Activated naive CD4-positive, alpha-beta T cell treated with anti-CD3 and anti-CD28 coated beads, Interleukin-2, amount 50 U/mL, for 72 hours (primary cell): Measurements from ENCODE around the gene SLC38A7. TPM values are rescaled to one million over a fixed set of nuclear protein-coding genes. Genes with fewer than 3 reads are reported as not detected.
A peak's percentile ranks its signal among the peaks of the same experiment; 100 is the strongest.
"Not testable (repeated sequence)": the region's sequence is repeated elsewhere in the genome, so short reads cannot be mapped to it uniquely, and the experiment has no call there.

Experiments
- ATAC-seq, 2 donors: fragments of 150-1000 bp; cut with Tn5 transposase; 2 replicates each; pipeline ENCODE4 v1.10.0; 2021; ENCODE audit warnings: mild to moderate bottlenecking in 2 of 2, moderate library complexity in 2 of 2
- DNase-seq, 2 donors: peaks; one replicate each; pipeline ENCODE4 v3.0.0; 2021 to 2022; ENCODE audit warnings: low spot score in 2 of 2
- H3K27ac Mint-ChIP-seq, 2 donors: one replicate each; pipeline ENCODE4 v1.8.0; 2022; ENCODE audit warnings: mild to moderate bottlenecking in 2 of 2, mixed read lengths in 2 of 2
- H3K36me3 Mint-ChIP-seq, 2 donors: one replicate each; pipeline ENCODE4 v1.8.0; 2022; ENCODE audit warnings: mixed read lengths in 2 of 2
- H3K9me3 Mint-ChIP-seq, 2 donors: one replicate each; pipeline ENCODE4 v1.8.0; 2022; ENCODE audit warnings: mixed read lengths in 2 of 2
- total RNA-seq, 2 donors: library from RNA; stranded (reverse); gene quantifications; one replicate each; pipeline ENCODE4 v1.2.3, GENCODE V29; 2022

Gene SLC38A7
- total RNA-seq, 2 donors from 2014 or later, result 5.8 to 6.7 TPM

- ATAC-seq (no peak), DNase-seq (no peak)
- no peaks in the 10 kb centered on the region for H3K36me3 Mint-ChIP-seq
- no peak overlapping the region for H3K27ac Mint-ChIP-seq
- no peaks in the 10 kb centered on the region for H3K9me3 Mint-ChIP-seq
Observed at GRCh38 chr16:58649707-58650106, 34.9 kb downstream of the SLC38A7 start.

- DNase-seq (no peak), ATAC-seq (no peak)
- no peaks in the 10 kb centered on the region for H3K36me3 Mint-ChIP-seq
- no peaks in the 10 kb centered on the region for H3K9me3 Mint-ChIP-seq
- H3K27ac Mint-ChIP-seq, result no peak overlapping the region
Observed at GRCh38 chr16:58647107-58647506, 37.5 kb downstream of the SLC38A7 start.

GRCh38 chr16:58644765-58645487, 39.6 kb downstream of the SLC38A7 start:
- no peak for DNase-seq
- Mint-ChIP-seq H3K9me3 (no peaks in the 10 kb centered on the region), H3K27ac (no peak overlapping the region), H3K36me3 (no peaks in the 10 kb centered on the region)
- ATAC-seq, result no peak

- no peaks in the 10 kb centered on the region for H3K9me3 Mint-ChIP-seq
- H3K36me3 Mint-ChIP-seq, result no peaks in the 10 kb centered on the region
- no peak overlapping the region for H3K27ac Mint-ChIP-seq
- ATAC-seq, result no peak
- no peak for DNase-seq
Observed at GRCh38 chr16:58644108-58644507, 40.5 kb downstream of the SLC38A7 start.

- Mint-ChIP-seq H3K9me3 (no peaks in the 10 kb centered on the region), H3K27ac (no peak overlapping the region), H3K36me3 (no peaks in the 10 kb centered on the region)
- no peak for DNase-seq
- ATAC-seq, result no peak
Observed at GRCh38 chr16:58640949-58641348, 43.6 kb downstream of the SLC38A7 start.

GRCh38 chr16:58639836-58640235, 44.7 kb downstream of the SLC38A7 start:
- no peaks in the 10 kb centered on the region for H3K9me3 Mint-ChIP-seq
- DNase-seq, result no peak
- no peak overlapping the region for H3K27ac Mint-ChIP-seq
- ATAC-seq, result peak in 1 of 2 donors; percentile 62
- no peaks in the 10 kb centered on the region for H3K36me3 Mint-ChIP-seq

- no peak for ATAC-seq
- DNase-seq, result no peak
- no peaks in the 10 kb centered on the region for H3K36me3 Mint-ChIP-seq
- no peak overlapping the region for H3K27ac Mint-ChIP-seq
- no peaks in the 10 kb centered on the region for H3K9me3 Mint-ChIP-seq
Observed at GRCh38 chr16:58639230-58639629, 45.3 kb downstream of the SLC38A7 start.

GRCh38 chr16:58638148-58639036, 46.2 kb downstream of the SLC38A7 start:
- Mint-ChIP-seq H3K36me3 (no peaks in the 10 kb centered on the region), H3K27ac (no peak overlapping the region), H3K9me3 (no peaks in the 10 kb centered on the region)
- no peak for DNase-seq
- peak in 1 of 2 donors; percentile 33 for ATAC-seq

- not testable (repeated sequence) for H3K27ac Mint-ChIP-seq, H3K9me3 Mint-ChIP-seq, ATAC-seq, DNase-seq, H3K36me3 Mint-ChIP-seq
Observed at GRCh38 chr16:58637021-58637420, 47.5 kb downstream of the SLC38A7 start.

- ATAC-seq, result no peak
- no peak overlapping the region for H3K27ac Mint-ChIP-seq
- no peak for DNase-seq
- no peaks in the 10 kb centered on the region for H3K36me3 Mint-ChIP-seq
- no peaks in the 10 kb centered on the region for H3K9me3 Mint-ChIP-seq
Observed at GRCh38 chr16:58636466-58636865, 48.1 kb downstream of the SLC38A7 start.

GRCh38 chr16:58635502-58635901, 49.1 kb downstream of the SLC38A7 start:
- H3K27ac Mint-ChIP-seq, result peak overlapping the region in 1 of 2 donors; percentile 19
- H3K36me3 Mint-ChIP-seq, result peaks cover 0 to 3% of the 10 kb centered on the region in 2 donors
- no peak for ATAC-seq
- H3K9me3 Mint-ChIP-seq, result no peaks in the 10 kb centered on the region
- no peak for DNase-seq

- H3K36me3 Mint-ChIP-seq, result peaks cover 6 to 12% of the 10 kb centered on the region in 2 donors
- ATAC-seq (no peak), DNase-seq (no peak)
- no peak overlapping the region for H3K27ac Mint-ChIP-seq
- no peaks in the 10 kb centered on the region for H3K9me3 Mint-ChIP-seq
Observed at GRCh38 chr16:58634265-58634802, 50.2 kb downstream of the SLC38A7 start.

- ATAC-seq (peak; percentile 90), DNase-seq (peak; percentile 95 to 99)
- Mint-ChIP-seq H3K27ac (peak within 1 kb of the TSS; percentile 99 to 100), H3K36me3 (peaks cover 21 to 28% of the 10 kb centered on the region in 2 donors), H3K9me3 (no peaks in the 10 kb centered on the region)
Observed at GRCh38 chr16:58629733-58630640, 54.6 kb downstream of the SLC38A7 start, which contains the start of gene CNOT1. Gene CNOT1 (minus strand): TSS chr16:58629826. CDS start chr16:58599337, 30,489 bp downstream.

- ATAC-seq, result peak; percentile 3 to 4
- DNase-seq, result peak; percentile 38 to 70
- Mint-ChIP-seq H3K9me3 (no peaks in the 10 kb centered on the region), H3K36me3 (peaks cover 26 to 28% of the 10 kb centered on the region in 2 donors), H3K27ac (peak overlapping the region; percentile 99 to 100)
Observed at GRCh38 chr16:58628845-58629732, 55.5 kb downstream of the SLC38A7 start.

GRCh38 chr16:58624209-58624608, 60.4 kb downstream of the SLC38A7 start:
- DNase-seq, result no peak
- Mint-ChIP-seq H3K27ac (no peak overlapping the region), H3K9me3 (no peaks in the 10 kb centered on the region), H3K36me3 (peaks cover 15 to 34% of the 10 kb centered on the region in 2 donors)
- no peak for ATAC-seq
